H54 (cell line): Measurements from ENCODE around the gene SUCO.

Experiments used
- DNase-seq: peaks from one replicate; pipeline ENCODE4 v3.0.0; 2011; ENCODE audit warnings: low spot score, mixed read lengths; ENCODE audit not compliant: insufficient read length
- FAIRE-seq: peaks from 3 replicates; lab custom pipeline; 2011; peaks lifted over from hg19 to GRCh38; lab: Jason Lieb, UNC
- POLR2A ChIP-seq: IDR thresholded peaks from 2 replicates; pipeline ENCODE4 v1.6.1; 2011; ENCODE audit warnings: low read depth, mild to moderate bottlenecking, low read length

SUCO gene

GRCh38 chr1:172647987-172648386 lies 115.0 kb downstream of the SUCO start:
- no peak for FAIRE-seq
- DNase-seq: no peak
- no peak for TF ChIP-seq POLR2A

- DNase-seq (no peak), FAIRE-seq (no peak)
- no peak for TF ChIP-seq POLR2A
Observed at GRCh38 chr1:172650474-172651193, 117.7 kb downstream of the SUCO start.

DNA sequence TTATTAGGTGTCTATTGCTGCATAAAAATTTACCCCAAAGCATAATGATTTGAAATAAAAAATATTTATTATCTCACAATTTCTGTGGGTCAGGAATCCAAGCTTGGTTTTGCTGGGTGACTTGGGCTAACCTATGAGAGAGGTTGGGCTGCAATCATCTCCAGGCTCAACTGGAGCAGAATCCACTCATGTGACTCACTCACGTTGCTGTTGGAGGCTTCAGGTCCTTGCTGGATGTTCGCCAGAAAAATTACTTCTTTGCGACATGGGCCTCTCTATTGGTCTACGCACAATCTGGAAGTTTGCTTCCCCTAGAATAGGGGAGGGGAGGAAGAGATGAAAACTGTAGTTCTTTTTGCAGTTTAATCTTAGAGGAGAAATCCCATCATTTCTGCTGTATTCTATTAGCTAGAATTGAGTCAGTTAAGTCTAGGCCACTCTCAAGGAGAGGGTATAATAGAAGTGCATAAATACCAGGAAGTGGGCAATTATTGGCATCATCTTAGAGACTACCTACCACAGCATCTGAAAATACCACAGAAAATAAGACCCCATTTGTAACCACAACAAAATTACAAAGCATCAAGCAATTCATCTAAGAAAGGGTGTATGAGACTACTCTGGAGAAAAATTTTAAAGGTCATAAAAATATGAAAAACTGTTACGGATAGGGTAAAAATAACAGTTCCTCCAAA lies 120.2 kb downstream of the SUCO start:
- DNase-seq: no peak
- no peak for TF ChIP-seq POLR2A
- no peak for FAIRE-seq

GRCh38 chr1:172654535-172654934 lies 121.6 kb downstream of the SUCO start:
- DNase-seq: peak; percentile 29
- TF ChIP-seq POLR2A: no peak
- peak; percentile 89 for FAIRE-seq

GRCh38 chr1:172656576-172656975 lies 123.6 kb downstream of the SUCO start:
- DNase-seq (no peak), FAIRE-seq (no peak)
- no peak for TF ChIP-seq POLR2A

DNA sequence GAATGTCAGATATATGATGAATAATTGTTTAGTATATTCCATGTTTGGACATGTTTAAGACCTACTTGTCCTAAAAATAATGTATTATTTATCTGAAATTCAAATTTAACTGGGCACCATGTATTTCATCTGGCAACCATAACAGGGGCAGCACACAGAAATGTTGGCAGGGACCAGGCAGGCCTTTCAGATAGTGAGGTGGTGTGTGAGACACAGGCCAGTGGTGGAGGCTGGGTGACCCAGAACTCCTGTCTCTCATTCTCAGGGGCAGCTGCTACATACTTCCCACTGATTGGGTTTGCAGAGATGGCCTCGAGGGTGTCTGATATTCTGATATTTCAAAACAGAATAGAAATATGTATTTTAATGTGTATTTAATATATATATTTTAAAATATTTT lies 124.6 kb downstream of the SUCO start:
- no peak for TF ChIP-seq POLR2A
- FAIRE-seq: no peak
- no peak for DNase-seq

DNA sequence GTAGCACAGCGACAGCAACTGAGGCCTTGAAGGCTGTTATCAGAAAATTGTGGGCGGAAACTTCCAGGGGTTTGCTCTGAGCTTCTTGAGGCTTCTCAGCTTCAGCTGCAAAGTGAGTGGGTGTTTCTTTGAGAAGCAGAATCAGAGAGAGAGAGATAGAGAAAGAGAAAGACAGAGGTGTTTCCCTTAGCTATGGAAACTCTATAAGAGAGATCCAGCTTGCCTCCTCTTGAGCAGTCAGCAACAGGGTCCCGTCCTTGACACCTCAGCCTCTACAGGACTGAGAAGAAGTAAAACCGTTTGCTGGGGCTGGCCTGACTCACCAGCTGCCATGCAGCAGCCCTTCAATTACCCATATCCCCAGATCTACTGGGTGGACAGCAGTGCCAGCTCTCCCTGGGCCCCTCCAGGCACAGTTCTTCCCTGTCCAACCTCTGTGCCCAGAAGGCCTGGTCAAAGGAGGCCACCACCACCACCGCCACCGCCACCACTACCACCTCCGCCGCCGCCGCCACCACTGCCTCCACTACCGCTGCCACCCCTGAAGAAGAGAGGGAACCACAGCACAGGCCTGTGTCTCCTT lies 126.0 kb downstream of the SUCO start, which contains the start of gene FASLG:
Gene FASLG (plus strand): TSS at position 233 of the 583 bp plus-strand sequence. CDS start 99 bp downstream, at position 332.
- TF ChIP-seq POLR2A: no peak
- FAIRE-seq (no peak), DNase-seq (no peak)

DNA sequence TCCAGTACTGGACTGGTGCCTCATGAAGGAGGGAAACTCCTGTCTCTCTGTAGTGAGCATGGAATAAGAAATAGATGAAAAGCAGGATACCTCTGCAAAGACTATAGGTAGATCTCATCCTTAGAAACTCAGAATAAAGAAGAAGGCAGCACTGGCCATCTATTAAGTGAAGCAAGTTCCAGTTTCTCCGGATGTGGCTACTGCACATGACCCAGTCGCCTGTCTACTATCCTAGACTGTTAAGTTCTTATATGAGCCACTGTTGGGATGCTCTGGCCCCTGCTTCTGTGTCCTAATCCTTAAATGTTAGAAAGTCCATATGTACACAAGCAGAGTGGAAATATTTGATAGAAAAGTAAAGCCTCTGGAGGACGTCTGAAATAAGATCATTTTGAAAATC lies 128.2 kb downstream of the SUCO start:
- TF ChIP-seq POLR2A: no peak
- DNase-seq (no peak), FAIRE-seq (no peak)
